K562 (cell line): Measurements from ENCODE around the gene SYNGR4. TPM values are rescaled to one million over a fixed set of nuclear protein-coding genes. Genes with fewer than 3 reads are reported as not detected.
A peak's percentile ranks its signal among the peaks of the same experiment; 100 is the strongest.

Experiments
- BCLAF1 ChIP-seq, 2 experiments: fragments of 450-650 bp in 1 of 2; IDR thresholded peaks; 2 replicates each; pipeline ENCODE4 v1.6.1; 2011 to 2017; ENCODE audit warnings: low read depth in 2 of 2, antibody characterized with exemption in 1 of 2, borderline replicate concordance in 1 of 2, low read length in 1 of 2, mild to moderate bottlenecking in 1 of 2, mixed read lengths in 1 of 2; ENCODE audit not compliant: control insufficient read depth in 1 of 2
- CEBPZ ChIP-seq: fragments of 150-350 bp; IDR thresholded peaks from 2 replicates; pipeline ENCODE4 v1.6.1; 2014; ENCODE audit warnings: low read depth, mild to moderate bottlenecking, low read length, borderline replicate concordance
- ZNF584 ChIP-seq: fragments of 200-800 bp; sonication (Bioruptor generic); IDR thresholded peaks from 2 replicates; pipeline ENCODE4 v1.6.1; 2016; ENCODE audit warnings: low read depth, mild to moderate bottlenecking, missing genetic modification characterization, missing compliant biosample characterization
- polyA plus RNA-seq, 8 experiments: library from polyadenylated mRNA; depleted of rRNA in 4 of 8; stranded (reverse) in 5 of 8; unstranded in 3 of 8; fragments of >200 nt; fragmentation: Nextera tagmentation in 2 of 8; fragmentation: Illumina TruSeq in 1 of 8; extraction: Ambion mirVana in 2 of 8; extraction: Trizol in 1 of 8; gene quantifications; 2 replicates each; pipeline versions ENCODE4 v1.2.1 to v1.2.3, GENCODE V29; 2011 to 2014; ENCODE audit warnings: inconsistent platforms in 1 of 8, missing spikeins in 1 of 8
- total RNA-seq, 7 experiments: library from RNA; depleted of rRNA in 6 of 7; stranded (reverse); fragments of >200 nt in 6 of 7; fragmentation: Illumina TruSeq in 2 of 7; extraction: Trizol in 2 of 7; gene quantifications; 2 replicates each; pipeline versions ENCODE4 v1.2.1 to v1.2.3, GENCODE V29; 2011 to 2021; ENCODE audit warnings: low replicate concordance in 1 of 7
- TF ChIP-seq, protein P1 (sequence below): fragments of 200-800 bp; sonication (Bioruptor generic); IDR thresholded peaks from 2 replicates; pipeline ENCODE4 v1.6.1; 2017; ENCODE audit warnings: missing genetic modification characterization, missing compliant biosample characterization
- TF ChIP-seq, protein P2 (sequence below): fragments of 450-650 bp; formaldehyde crosslinking; IDR thresholded peaks from 2 replicates; pipeline ENCODE4 v1.4.0; 2022; ENCODE audit warnings: mild to moderate bottlenecking, moderate library complexity

Gene SYNGR4
- total and polyA plus RNA-seq, 9 of the 15 experiments (the other 6 are each of a cell fraction or from before 2014, with no cell fraction given): 0.07 to 0.14 TPM; not detected in 7

DNA sequence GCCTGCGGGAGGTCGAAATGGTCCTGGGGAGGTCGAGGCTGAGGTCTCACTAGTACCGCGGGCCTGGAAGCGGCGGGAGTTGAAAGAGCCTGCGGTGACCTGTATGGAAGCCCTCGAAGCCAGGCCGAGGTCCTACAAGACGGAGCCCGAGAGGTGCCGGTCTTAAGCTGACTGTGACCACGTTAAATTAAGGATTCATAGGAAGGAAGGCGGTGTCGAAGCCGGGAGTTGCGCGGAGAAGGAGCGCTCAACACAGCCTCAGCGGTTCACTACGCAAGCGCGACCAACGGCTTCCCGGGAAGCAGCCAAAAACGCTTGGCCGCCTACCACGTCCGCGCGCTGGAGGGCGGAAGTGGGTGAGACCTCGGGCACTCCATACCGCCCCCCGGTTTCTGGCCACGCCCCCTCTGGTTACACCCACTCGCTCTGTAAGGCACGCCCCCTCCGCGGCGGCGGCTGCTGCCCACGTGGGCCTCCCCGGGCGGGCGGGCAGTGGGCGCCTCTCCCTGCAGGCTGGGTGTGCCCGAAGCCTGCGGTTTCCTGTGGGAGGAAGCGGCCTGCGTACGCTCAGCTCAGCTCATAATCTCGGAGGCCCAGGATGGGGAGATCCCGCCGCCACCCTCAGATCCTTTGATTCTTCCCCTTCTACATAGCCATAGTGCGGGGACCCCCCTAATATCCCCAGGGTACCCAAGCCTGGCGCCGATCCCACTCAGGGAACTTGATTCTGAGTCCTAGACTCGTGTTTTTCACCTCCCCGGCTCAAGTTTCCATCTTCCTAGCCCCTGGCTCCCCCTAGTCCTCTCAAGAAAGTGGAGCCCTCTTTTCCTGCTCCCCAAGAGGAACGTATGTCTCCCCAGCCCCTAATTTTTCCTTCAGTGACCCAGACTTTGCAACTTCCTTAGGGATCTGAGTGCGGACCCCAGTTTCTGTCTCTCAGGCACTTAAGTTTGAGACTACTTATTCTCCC is 42.3 kb upstream of the SYNGR4 start (continued):
- TF ChIP-seq, protein P1, sequence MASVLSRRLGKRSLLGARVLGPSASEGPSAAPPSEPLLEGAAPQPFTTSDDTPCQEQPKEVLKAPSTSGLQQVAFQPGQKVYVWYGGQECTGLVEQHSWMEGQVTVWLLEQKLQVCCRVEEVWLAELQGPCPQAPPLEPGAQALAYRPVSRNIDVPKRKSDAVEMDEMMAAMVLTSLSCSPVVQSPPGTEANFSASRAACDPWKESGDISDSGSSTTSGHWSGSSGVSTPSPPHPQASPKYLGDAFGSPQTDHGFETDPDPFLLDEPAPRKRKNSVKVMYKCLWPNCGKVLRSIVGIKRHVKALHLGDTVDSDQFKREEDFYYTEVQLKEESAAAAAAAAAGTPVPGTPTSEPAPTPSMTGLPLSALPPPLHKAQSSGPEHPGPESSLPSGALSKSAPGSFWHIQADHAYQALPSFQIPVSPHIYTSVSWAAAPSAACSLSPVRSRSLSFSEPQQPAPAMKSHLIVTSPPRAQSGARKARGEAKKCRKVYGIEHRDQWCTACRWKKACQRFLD (CRISPR knock-in tag): peak; percentile 89
- TF ChIP-seq ZNF584 (CRISPR knock-in tag) (peak; percentile 57; the same call in 1 of the 2 replicates), BCLAF1 (IDR thresholded peaks at IDR 0.05; ENCODE audit: borderline replicate concordance in 1 of 2, control insufficient read depth in 1 of 2, low read depth in 2 of 2, low read length in 1 of 2) (no peak), CEBPZ (no peak)
- TF ChIP-seq, protein P2, sequence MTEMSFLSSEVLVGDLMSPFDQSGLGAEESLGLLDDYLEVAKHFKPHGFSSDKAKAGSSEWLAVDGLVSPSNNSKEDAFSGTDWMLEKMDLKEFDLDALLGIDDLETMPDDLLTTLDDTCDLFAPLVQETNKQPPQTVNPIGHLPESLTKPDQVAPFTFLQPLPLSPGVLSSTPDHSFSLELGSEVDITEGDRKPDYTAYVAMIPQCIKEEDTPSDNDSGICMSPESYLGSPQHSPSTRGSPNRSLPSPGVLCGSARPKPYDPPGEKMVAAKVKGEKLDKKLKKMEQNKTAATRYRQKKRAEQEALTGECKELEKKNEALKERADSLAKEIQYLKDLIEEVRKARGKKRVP (CRISPR knock-in tag): peak; percentile 56
